ENCODE results near the gene PDILT. TPM values are rescaled to one million over a fixed set of nuclear protein-coding genes. Genes with fewer than 3 reads are reported as not detected.
"Not testable (repeated sequence)": the region's sequence is repeated elsewhere in the genome, so short reads cannot be mapped to it uniquely, and the experiment has no call there.

PDILT gene
- total and polyA plus RNA-seq, 12 donors, result not detected

DNA sequence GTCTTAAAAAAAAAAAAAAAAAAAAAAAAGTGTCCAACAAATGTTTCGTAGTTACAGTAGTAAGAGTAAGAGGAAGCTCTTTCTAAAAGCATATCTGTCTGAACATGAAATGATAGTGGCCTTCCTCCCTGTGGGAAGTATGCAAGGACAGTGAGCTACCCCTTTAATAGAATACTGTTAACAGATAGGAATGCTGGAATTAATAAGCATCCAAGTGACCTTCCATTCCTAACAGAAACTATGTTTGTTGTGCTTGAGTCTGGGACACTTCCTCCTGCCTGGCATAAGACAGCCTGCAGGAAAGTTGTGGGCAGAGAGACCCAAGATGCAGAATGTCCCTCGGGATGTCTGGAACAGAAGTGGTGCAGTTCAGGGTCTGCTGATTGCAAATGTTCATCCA, 34.4 kb upstream of the PDILT start:
- H3K9me3 ChIP-seq (replicated peaks in 1 of 3); H3K27me3 ChIP-seq: not testable (repeated sequence)

DNA sequence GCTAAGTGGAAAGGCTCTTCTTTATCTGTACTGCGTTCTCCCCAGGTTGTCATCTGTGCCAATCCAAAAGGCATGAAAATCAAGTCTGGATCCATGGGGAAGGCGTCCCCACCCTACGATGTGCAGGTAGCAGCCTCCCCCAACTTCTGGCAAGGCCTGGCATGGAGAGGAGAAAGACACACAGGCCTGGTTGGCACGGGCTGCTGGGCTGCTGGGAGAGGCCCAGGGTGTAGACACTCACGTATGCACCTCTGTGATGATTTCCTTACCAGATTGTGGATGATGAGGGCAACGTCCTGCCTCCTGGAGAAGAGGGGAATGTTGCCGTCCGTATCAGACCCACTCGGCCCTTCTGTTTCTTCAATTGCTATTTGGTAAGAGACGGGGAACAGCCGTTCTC, 26.4 kb upstream of the PDILT start:
- no peak for DNase-seq
- H3K27ac ChIP-seq, result no peak overlapping the region
- H3K9me3 ChIP-seq (replicated peaks in 1 of 3), result no peaks in the 10 kb centered on the region
- intact Hi-C loops (cut with DNase I), result no loop called here
- no peaks in the 10 kb centered on the region for H3K4me1 ChIP-seq (replicated peaks in 1 of 2)
- no peaks in the 10 kb centered on the region for H3K36me3 ChIP-seq (replicated peaks in 1 of 2)
- no peaks in the 10 kb centered on the region for H3K27me3 ChIP-seq
- H3K4me3 ChIP-seq, result no peak overlapping the region
- WGBS, 4 donors, result 72 to 76% (median 75%) methylated on average over 11 of the region's 11 CpGs
- TF ChIP-seq POLR2A (IDR thresholded peaks at IDR 0.05), result no peak
- TF ChIP-seq, protein P1, sequence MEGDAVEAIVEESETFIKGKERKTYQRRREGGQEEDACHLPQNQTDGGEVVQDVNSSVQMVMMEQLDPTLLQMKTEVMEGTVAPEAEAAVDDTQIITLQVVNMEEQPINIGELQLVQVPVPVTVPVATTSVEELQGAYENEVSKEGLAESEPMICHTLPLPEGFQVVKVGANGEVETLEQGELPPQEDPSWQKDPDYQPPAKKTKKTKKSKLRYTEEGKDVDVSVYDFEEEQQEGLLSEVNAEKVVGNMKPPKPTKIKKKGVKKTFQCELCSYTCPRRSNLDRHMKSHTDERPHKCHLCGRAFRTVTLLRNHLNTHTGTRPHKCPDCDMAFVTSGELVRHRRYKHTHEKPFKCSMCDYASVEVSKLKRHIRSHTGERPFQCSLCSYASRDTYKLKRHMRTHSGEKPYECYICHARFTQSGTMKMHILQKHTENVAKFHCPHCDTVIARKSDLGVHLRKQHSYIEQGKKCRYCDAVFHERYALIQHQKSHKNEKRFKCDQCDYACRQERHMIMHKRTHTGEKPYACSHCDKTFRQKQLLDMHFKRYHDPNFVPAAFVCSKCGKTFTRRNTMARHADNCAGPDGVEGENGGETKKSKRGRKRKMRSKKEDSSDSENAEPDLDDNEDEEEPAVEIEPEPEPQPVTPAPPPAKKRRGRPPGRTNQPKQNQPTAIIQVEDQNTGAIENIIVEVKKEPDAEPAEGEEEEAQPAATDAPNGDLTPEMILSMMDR (IDR thresholded peaks at IDR 0.05), result no peak

More for the DNA sequence above, 34.4 kb upstream of the PDILT start:
- H3K36me3 ChIP-seq (replicated peaks in 1 of 2); intact Hi-C loops (cut with DNase I); DNase-seq; H3K4me1 ChIP-seq (replicated peaks in 1 of 2); H3K4me3 ChIP-seq: not testable (repeated sequence)
- H3K27ac ChIP-seq, result peak overlapping the region in 1 of 5 donors; percentile 76
- WGBS, 4 donors, result 20 to 44% (median 26%) methylated on average over 1 to 2 of the region's 2 CpGs

DNA sequence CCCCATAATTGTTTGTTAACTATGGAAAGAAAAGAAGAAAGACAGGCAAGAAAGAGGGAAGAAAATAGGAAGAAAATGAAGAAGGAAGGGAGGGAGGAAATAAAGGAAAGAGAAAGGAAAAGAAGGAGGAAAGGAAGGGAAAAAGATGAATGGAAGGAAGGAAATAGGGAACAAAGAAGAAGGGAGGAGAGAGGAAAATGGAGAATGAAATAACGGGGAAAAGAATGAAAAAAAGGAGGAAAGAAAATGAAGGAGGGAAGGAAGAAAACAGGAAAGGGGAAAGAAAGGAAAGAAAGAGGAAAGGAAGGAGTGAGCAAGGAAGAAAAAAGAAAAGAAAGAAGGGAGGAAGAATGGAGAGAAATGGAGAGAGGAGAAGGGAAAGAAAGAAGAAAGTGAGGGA, 25.9 kb upstream of the PDILT start:
- H3K4me3 ChIP-seq; intact Hi-C loops (cut with DNase I); DNase-seq; H3K27me3 ChIP-seq; H3K4me1 ChIP-seq (replicated peaks in 1 of 2); H3K9me3 ChIP-seq (replicated peaks in 1 of 3); H3K27ac ChIP-seq; H3K36me3 ChIP-seq (replicated peaks in 1 of 2): not testable (repeated sequence)
- 71 to 85% (median 83%) methylated on average over 1 of the region's 1 CpG for WGBS, 4 donors

DNA sequence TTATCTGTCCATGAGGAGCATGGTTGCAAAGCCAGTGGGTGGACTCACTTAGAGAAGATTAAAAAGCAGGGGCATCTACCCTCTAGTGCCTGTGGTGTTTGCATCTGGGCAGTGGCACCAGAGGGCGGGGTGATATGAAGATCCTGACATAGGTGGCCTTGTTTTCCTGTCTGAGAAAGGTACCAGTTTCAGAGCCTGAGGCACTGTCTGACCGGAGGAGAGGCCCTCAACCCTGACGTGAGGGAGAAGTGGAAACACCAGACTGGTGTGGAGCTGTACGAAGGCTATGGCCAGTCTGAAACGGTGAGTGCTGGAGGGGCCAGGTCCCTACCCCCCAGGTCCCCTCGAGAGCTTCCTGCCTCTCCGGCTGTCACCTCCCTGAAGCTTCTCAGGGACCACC, 25.0 kb upstream of the PDILT start:
- H3K4me3 ChIP-seq; DNase-seq; H3K9me3 ChIP-seq (replicated peaks in 1 of 3); intact Hi-C loops (cut with DNase I); H3K27me3 ChIP-seq; H3K36me3 ChIP-seq (replicated peaks in 1 of 2); H3K27ac ChIP-seq; H3K4me1 ChIP-seq (replicated peaks in 1 of 2): not testable (repeated sequence)
- WGBS, 4 donors, result 71 to 76% (median 75%) methylated on average over 5 to 7 of the region's 7 CpGs

GRCh38 chr16:20427401-20427797, 22.9 kb upstream of the PDILT start:
- DNase-seq; intact Hi-C loops (cut with DNase I); H3K4me1 ChIP-seq (replicated peaks in 1 of 2); H3K4me3 ChIP-seq; H3K27me3 ChIP-seq; H3K27ac ChIP-seq; H3K9me3 ChIP-seq (replicated peaks in 1 of 3); H3K36me3 ChIP-seq (replicated peaks in 1 of 2): not testable (repeated sequence)
- WGBS, 4 donors, result 58 to 68% (median 62%) methylated on average over 2 of the region's 2 CpGs

GRCh38 chr16:20424129-20424866, 19.8 kb upstream of the PDILT start:
- TF ChIP-seq, protein P1 (IDR thresholded peaks at IDR 0.05), result no peak
- TF ChIP-seq POLR2A (IDR thresholded peaks at IDR 0.05), result no peak
- intact Hi-C loops (cut with DNase I), result no loop called here
- H3K36me3 ChIP-seq (replicated peaks in 1 of 2), result no peaks in the 10 kb centered on the region
- H3K4me1 ChIP-seq (replicated peaks in 1 of 2), result no peaks in the 10 kb centered on the region
- no peaks in the 10 kb centered on the region for H3K9me3 ChIP-seq (replicated peaks in 1 of 3)
- no peak for DNase-seq
- no peak overlapping the region for H3K27ac ChIP-seq
- WGBS, 4 donors, result 66 to 71% (median 70%) methylated on average over 2 of the region's 2 CpGs
- H3K4me3 ChIP-seq, result no peak overlapping the region
- H3K27me3 ChIP-seq, result no peaks in the 10 kb centered on the region

DNA sequence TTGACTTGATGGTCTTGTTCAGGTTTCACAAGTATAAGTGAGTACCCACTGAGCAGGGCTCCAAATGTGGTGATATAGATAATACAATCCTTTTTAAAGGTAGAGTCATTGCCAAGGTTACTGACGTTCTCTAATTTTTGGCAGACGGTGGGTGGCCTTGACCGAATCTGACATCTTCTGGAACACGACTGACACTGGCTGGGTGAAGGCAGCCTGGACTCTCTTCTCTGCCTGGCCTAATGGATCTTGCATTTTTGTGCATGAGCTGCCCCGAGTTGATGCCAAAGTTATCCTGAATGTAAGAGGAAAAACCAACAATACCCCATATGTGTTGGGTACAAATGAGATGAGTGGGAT, 19.2 kb upstream of the PDILT start:
- intact Hi-C loops (cut with DNase I); H3K27ac ChIP-seq; H3K4me1 ChIP-seq (replicated peaks in 1 of 2); H3K27me3 ChIP-seq; H3K4me3 ChIP-seq; H3K36me3 ChIP-seq (replicated peaks in 1 of 2); H3K9me3 ChIP-seq (replicated peaks in 1 of 3): not testable (repeated sequence)
- 43 to 56% (median 49%) methylated on average over 5 of the region's 5 CpGs for WGBS, 4 donors
- DNase-seq, result peak in 1 of 7 donors; percentile 26

DNA sequence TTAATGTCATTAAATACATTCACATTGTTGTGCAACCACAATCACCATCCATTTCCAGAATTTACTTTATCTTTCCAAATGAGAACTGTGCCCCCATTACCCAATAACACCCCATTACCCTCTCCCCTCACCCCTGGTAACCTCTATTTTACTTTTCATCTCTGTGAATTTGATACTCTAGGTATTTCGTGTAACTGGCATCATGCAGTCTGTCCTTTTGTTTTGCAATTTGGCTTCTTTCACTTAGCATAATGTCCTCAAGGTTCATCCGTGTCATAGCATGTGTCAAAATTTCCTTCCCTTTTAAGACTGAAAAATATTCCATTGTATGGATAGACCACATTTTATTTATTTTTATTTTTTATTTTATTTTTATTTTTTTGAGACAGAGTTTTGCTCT, 17.2 kb upstream of the PDILT start:
- H3K4me3 ChIP-seq; H3K27ac ChIP-seq; H3K9me3 ChIP-seq (replicated peaks in 1 of 3); H3K27me3 ChIP-seq; intact Hi-C loops (cut with DNase I); H3K4me1 ChIP-seq (replicated peaks in 1 of 2); DNase-seq; H3K36me3 ChIP-seq (replicated peaks in 1 of 2): not testable (repeated sequence)
- 55 to 68% (median 61%) methylated on average over 2 of the region's 2 CpGs for WGBS, 4 donors

GRCh38 chr16:20419093-20419492, 14.6 kb upstream of the PDILT start:
- H3K36me3 ChIP-seq (replicated peaks in 1 of 2); H3K4me1 ChIP-seq (replicated peaks in 1 of 2); H3K9me3 ChIP-seq (replicated peaks in 1 of 3); intact Hi-C loops (cut with DNase I); H3K27me3 ChIP-seq; H3K27ac ChIP-seq; DNase-seq; H3K4me3 ChIP-seq: not testable (repeated sequence)
- 58 to 82% (median 74%) methylated on average over 6 to 8 of the region's 8 CpGs for WGBS, 4 donors

Data from adrenal gland (tissue), 12 donors.